GM12873 (cell line): ENCODE data around the gene HNRNPDL.

Experiments
- TF ChIP-seq, protein P1 (sequence below): IDR thresholded peaks from 2 replicates; pipeline ENCODE4 v1.5.1; 2012; ENCODE audit warnings: low read depth, mild to moderate bottlenecking, moderate library complexity, low read length, control low read depth; ENCODE audit not compliant: insufficient read depth; ENCODE audit errors: missing control alignments

The HNRNPDL gene

DNA sequence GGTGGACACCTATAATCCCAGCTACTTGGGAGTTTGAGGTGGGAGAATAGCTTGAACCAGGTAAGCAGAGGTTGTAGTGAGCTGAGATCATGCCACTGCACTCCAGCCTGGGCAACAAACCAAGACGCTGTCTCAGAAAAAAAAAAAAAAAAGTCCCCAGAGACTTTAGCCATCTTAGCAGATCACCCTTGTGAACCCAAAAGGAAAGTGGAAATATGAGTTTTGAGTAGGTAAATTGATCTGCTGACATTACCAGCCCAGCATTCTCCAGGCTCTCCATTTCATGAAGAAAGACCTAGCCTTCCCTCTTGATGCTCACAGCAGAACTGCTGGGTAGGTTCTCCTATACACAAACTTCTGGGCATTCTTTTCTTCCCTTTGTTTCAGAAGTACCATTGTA is 32.0 kb downstream of the HNRNPDL start:
- TF ChIP-seq, protein P1, sequence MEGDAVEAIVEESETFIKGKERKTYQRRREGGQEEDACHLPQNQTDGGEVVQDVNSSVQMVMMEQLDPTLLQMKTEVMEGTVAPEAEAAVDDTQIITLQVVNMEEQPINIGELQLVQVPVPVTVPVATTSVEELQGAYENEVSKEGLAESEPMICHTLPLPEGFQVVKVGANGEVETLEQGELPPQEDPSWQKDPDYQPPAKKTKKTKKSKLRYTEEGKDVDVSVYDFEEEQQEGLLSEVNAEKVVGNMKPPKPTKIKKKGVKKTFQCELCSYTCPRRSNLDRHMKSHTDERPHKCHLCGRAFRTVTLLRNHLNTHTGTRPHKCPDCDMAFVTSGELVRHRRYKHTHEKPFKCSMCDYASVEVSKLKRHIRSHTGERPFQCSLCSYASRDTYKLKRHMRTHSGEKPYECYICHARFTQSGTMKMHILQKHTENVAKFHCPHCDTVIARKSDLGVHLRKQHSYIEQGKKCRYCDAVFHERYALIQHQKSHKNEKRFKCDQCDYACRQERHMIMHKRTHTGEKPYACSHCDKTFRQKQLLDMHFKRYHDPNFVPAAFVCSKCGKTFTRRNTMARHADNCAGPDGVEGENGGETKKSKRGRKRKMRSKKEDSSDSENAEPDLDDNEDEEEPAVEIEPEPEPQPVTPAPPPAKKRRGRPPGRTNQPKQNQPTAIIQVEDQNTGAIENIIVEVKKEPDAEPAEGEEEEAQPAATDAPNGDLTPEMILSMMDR, result no peak

DNA sequence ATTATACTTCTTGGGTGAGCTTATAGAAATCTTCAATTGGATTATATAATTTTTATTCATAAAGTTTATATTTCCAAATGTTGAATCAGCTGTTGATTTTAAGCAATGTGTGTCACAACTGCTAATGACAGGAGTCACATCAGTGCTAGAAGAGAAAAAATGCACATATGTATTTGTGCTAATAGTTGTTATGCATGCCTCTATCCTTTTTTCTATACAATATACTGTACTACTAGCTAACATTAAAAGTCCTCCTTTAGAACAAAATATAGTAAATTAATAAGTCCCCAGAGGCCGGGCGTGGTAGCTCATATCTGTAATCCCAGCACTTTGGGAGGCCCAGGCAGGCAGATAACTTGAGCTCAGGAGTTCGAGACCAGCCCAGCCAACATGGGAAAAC is 32.7 kb downstream of the HNRNPDL start:
- TF ChIP-seq, protein P1, result no peak

DNA sequence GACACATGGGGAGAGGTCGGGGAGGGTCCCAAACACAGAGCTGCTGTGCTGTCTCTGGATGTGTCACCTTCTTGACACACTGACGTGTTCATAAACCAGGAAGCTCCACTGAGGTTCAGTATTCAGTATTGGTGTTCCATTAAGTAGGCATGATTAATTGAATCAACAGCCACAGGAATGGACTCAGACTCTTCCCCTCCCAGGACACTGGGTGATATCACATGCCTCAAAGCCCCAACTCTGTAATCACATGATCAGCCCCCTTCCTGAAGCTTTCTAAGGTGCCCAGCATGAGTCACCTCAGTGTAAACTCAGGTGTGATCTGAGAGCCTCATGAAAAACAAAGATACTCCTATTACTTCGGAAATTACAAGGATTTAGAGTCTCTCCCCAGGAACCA is 35.4 kb downstream of the HNRNPDL start:
- TF ChIP-seq, protein P1, result no peak

DNA sequence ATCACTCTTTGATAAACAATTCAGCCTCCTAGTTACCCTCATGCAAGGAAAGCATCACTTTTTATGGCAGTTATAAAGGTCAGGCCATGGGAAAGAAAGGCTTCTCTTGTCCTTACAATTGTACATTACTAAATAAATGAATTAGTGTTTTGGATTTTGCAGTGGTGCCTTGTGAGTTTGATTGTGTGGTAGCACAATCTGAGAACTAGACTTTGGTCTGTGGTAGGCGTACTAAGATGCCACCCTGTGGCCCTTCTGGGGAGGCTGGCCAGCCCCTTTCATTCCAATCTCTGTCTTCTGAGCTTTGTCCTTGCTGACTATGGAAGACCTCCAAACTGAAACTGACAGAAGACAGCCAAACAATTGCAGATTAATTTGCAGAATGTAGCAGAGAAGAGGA is 41.9 kb downstream of the HNRNPDL start:
- TF ChIP-seq, protein P1, result no peak

DNA sequence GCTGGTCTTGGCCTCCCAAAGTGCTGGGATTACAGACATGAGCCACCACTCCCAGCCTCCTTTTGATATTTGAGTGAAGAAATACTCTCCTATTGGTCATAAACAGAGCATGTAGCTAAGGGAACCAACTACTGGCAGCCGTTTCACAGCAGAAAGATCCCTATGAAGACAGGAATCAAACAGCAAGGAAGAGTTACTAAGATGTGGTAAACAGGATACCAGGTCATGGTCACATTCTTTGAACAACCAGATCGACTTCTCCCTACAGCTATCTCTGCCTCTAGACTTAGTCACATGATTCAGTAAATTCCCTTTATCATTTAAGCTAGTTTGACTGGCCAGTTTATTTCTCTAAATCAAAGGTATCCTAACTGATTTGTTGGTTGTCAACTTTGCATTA is 47.5 kb downstream of the HNRNPDL start:
- TF ChIP-seq, protein P1, result no peak

DNA sequence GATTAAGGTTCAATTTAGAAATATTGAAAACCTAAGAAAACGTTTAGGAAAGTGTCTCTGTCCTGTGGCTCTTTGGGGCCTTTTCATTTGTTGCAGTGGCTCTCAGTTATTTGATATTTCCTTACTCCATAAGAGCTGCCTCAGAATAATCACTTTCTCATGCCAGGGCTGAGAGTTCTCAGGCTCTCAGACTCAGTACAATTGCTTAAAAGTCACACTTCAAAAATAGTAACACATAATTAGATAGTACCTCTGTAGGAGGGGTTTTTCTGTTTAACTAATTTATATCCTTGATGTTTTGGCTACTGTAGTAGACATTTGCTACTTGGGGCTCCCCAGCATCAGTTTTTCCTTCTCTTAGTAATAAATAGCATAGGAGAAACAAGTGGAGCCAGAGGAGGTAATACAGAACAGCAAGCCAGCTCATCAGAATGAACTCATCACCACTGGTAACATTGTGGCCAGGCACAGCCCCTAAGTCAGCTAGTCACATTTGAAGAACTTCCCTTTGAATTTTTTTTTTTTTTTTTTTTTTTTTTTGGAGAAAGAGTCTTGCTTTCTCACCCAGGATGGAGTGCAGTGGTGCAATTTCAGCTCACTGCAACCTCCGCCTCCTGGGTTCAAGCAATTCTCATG is 48.5 kb downstream of the HNRNPDL start:
- TF ChIP-seq, protein P1, result no peak

DNA sequence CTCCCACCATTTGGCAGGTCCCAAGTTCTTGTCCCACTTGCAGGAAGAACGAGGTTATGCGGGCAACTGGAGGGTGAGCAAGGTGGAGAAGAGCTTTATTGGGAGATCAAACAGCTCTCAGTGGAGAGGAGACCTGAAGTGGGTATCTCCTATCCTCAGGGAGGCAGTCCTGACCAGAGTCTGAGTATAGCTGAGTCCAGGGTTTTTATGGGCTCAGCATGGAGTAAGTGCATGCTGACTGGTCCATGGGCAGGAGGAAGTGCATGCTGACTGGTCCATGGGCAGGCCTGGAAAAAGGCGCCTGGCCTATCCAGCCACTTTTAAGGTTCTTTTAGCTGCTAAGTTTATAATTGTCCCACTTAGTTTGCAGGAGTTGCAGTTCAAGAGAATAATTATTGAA is 49.0 kb downstream of the HNRNPDL start:
- TF ChIP-seq, protein P1, result no peak

DNA sequence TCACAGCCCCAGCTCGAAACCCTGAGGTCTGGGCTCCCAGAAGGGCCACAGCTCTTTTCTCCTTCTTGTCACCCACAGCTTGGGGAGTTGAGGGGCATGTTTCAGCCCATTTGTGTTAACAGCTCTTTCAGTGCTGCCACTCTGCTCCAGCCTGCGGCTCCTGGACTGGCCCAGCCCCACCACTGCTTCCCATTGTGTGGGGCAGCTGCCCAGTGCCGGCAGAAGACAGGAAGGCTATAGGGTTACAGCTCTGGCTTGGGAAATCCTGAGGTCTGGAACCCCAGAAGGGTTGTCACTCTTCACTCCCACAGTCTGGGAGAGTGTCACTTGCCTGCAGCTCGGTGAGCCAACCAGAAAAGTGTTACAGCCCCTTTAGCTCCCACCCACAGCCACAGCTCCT is 49.4 kb downstream of the HNRNPDL start:
- TF ChIP-seq, protein P1, result no peak
